Measurements from ENCODE around the gene SSB.

Gene SSB

DNA sequence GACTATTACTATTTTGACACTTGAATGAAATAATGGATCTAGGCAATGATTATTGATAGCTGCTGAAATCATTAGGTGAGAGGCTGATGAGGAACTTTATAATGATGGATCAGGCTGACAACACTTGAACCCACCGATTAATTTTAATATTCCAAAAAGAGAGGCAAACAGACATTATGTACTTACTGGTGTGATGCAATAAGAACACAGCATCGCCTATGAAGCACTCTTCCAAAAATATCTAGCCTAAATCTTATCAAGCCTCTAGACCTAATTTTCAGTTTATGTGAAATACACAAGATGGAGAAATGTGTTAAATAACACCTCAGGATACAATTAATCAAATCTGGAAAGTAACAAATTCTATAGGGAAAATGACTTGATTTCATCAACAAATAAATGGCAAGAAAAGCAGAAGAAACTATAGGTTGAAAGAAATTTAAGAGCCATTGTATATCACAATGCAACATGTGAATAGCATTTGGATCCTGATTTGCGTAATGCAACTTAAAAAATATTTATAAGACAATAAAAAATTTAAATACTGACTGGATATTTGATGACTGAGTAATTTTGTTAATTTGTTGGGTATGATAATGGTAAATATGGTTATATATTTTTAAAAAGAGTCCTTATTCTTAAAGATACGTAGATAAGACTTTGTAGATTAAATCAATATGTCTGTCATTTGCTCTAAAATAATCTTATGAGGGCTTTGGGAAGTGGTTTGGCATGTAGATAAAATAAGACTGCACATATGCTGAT lies 17.2 kb upstream of the SSB start:
- Histone ChIP-seq H4K91ac (ENCODE audit: low read depth, low read length) (no peak overlapping the region), H2BK12ac (ENCODE audit: low read length) (no peak overlapping the region), H2BK5ac (ENCODE audit: low read depth, low read length, poor library complexity) (no peak overlapping the region), H3K18ac (ENCODE audit: low read length) (no peak overlapping the region), H3K4me1 (ENCODE audit: control insufficient read depth in 1 of 2, insufficient read depth in 2 of 2, low read length in 2 of 2) (no peaks in the 10 kb centered on the region), H3K4me2 (ENCODE audit: low read length) (no peak overlapping the region), H3K36me3 (ENCODE audit: control insufficient read depth in 1 of 2, insufficient read depth in 2 of 2, low read length in 2 of 2) (no peaks in the 10 kb centered on the region), H3K79me2 (ENCODE audit: control insufficient read depth, insufficient read depth, low read length, poor library complexity) (no peaks in the 10 kb centered on the region), H2AK5ac (ENCODE audit: low read length) (no peak overlapping the region), H3K9ac (ENCODE audit: low read length) (no peak overlapping the region), H3K14ac (ENCODE audit: low read length) (no peak overlapping the region), H2AFZ (ENCODE audit: insufficient read depth, low read length, poor library complexity) (no peak overlapping the region), H3K4me3 (ENCODE audit: low read depth, low read length) (no peak overlapping the region), H4K12ac (ENCODE audit: low read depth, low read length) (no peak overlapping the region), H3K27me3 (ENCODE audit: insufficient read depth, low read length) (no peaks in the 10 kb centered on the region), H4K8ac (ENCODE audit: low read depth, low read length) (no peak overlapping the region), H3K9me3 (ENCODE audit: insufficient read depth, low read depth, low read length) (no peaks in the 10 kb centered on the region), H3K79me1 (ENCODE audit: low read length) (no peaks in the 10 kb centered on the region), H2BK120ac (ENCODE audit: insufficient read depth, low read length, poor library complexity) (no peak overlapping the region), H3K4ac (ENCODE audit: low read depth, low read length) (no peak overlapping the region), H3K23ac (ENCODE audit: low read length) (no peak overlapping the region), H3K27ac (ENCODE audit: low read depth, low read length) (no peak overlapping the region)
- no peak for DNase-seq
- no CpG with 5 or more reads among the region's 4 CpGs for WGBS (ENCODE audit: extremely low coverage, insufficient coverage, insufficient read length)

DNA sequence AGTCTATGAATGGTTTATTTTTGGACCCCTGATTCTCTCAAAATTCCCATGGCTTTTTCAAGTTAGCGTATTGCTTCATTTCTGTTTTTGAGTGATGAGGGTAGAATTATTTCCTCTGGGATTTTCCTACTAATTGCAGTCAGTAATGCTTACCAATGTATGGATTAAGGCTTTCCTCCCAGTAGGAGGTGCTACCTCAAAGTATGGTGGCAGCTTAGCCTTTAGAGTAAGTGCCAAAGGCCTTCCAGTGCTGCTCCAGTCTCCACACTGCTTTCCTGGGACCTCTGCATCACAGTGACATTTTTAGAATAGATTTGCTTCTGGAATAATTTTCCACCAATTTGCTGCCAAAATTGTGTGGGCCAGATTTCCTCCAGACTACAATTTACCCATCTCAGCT lies 16.2 kb upstream of the SSB start:
- Histone ChIP-seq H4K12ac (ENCODE audit: low read depth, low read length) (no peak overlapping the region), H4K91ac (ENCODE audit: low read depth, low read length) (no peak overlapping the region)

DNA sequence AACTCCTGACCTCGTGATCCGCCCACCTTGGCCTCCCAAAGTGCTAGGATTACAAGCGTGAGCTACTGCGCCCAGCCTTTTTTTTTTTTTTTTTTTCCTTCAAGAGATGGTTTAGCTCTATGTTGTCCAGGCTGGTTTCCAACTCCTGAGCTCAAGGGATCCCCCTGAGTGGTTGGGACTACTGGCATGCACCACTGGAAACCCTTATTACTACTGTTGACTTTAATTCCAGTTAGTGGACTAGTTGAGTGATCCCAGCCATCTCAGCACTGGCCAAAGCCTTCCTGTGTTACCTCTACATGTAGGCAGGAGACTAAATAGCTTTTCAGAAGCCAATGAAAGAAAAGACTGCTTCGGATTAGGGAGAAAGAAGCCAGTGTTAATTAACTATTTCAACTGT lies 8.1 kb upstream of the SSB start:
- Histone ChIP-seq H2BK5ac (ENCODE audit: low read depth, low read length, poor library complexity) (no peak overlapping the region), H3K9me3 (ENCODE audit: insufficient read depth, low read depth, low read length) (no peaks in the 10 kb centered on the region), H3K79me1 (ENCODE audit: low read length) (no peaks in the 10 kb centered on the region), H2BK12ac (ENCODE audit: low read length) (no peak overlapping the region), H2AK5ac (ENCODE audit: low read length) (no peak overlapping the region), H3K9ac (ENCODE audit: low read length) (no peak overlapping the region), H3K4me2 (ENCODE audit: low read length) (no peak overlapping the region), H3K4me1 (ENCODE audit: control insufficient read depth in 1 of 2, insufficient read depth in 2 of 2, low read length in 2 of 2) (no peaks in the 10 kb centered on the region), H3K23ac (ENCODE audit: low read length) (no peak overlapping the region), H2BK120ac (ENCODE audit: insufficient read depth, low read length, poor library complexity) (no peak overlapping the region), H4K12ac (ENCODE audit: low read depth, low read length) (no peak overlapping the region), H3K4me3 (ENCODE audit: low read depth, low read length) (no peak overlapping the region), H2AFZ (ENCODE audit: insufficient read depth, low read length, poor library complexity) (no peak overlapping the region), H3K27me3 (ENCODE audit: insufficient read depth, low read length) (no peaks in the 10 kb centered on the region), H3K27ac (ENCODE audit: low read depth, low read length) (no peak overlapping the region), H3K14ac (ENCODE audit: low read length) (no peak overlapping the region), H3K79me2 (ENCODE audit: control insufficient read depth, insufficient read depth, low read length, poor library complexity) (no peaks in the 10 kb centered on the region), H3K18ac (ENCODE audit: low read length) (no peak overlapping the region), H4K91ac (ENCODE audit: low read depth, low read length) (no peak overlapping the region), H3K36me3 (ENCODE audit: control insufficient read depth in 1 of 2, insufficient read depth in 2 of 2, low read length in 2 of 2) (no peaks in the 10 kb centered on the region), H4K8ac (ENCODE audit: low read depth, low read length) (no peak overlapping the region), H3K4ac (ENCODE audit: low read depth, low read length) (no peak overlapping the region)
- no CpG with 5 or more reads among the region's 5 CpGs for WGBS (ENCODE audit: extremely low coverage, insufficient coverage, insufficient read length)
- DNase-seq, result no peak

More for the DNA sequence above, 16.2 kb upstream of the SSB start:
- Histone ChIP-seq H2AK5ac (ENCODE audit: low read length) (no peak overlapping the region), H3K4me3 (ENCODE audit: low read depth, low read length) (no peak overlapping the region), H3K18ac (ENCODE audit: low read length) (no peak overlapping the region), H2BK12ac (ENCODE audit: low read length) (no peak overlapping the region), H2AFZ (ENCODE audit: insufficient read depth, low read length, poor library complexity) (no peak overlapping the region), H3K9ac (ENCODE audit: low read length) (no peak overlapping the region), H3K23ac (ENCODE audit: low read length) (no peak overlapping the region), H3K27ac (ENCODE audit: low read depth, low read length) (no peak overlapping the region), H2BK5ac (ENCODE audit: low read depth, low read length, poor library complexity) (no peak overlapping the region), H2BK120ac (ENCODE audit: insufficient read depth, low read length, poor library complexity) (no peak overlapping the region), H3K36me3 (ENCODE audit: control insufficient read depth in 1 of 2, insufficient read depth in 2 of 2, low read length in 2 of 2) (no peaks in the 10 kb centered on the region), H4K8ac (ENCODE audit: low read depth, low read length) (no peak overlapping the region), H3K79me1 (ENCODE audit: low read length) (no peaks in the 10 kb centered on the region), H3K4ac (ENCODE audit: low read depth, low read length) (no peak overlapping the region), H3K9me3 (ENCODE audit: insufficient read depth, low read depth, low read length) (no peaks in the 10 kb centered on the region), H3K4me2 (ENCODE audit: low read length) (no peak overlapping the region), H3K79me2 (ENCODE audit: control insufficient read depth, insufficient read depth, low read length, poor library complexity) (no peaks in the 10 kb centered on the region), H3K27me3 (ENCODE audit: insufficient read depth, low read length) (no peaks in the 10 kb centered on the region), H3K14ac (ENCODE audit: low read length) (no peak overlapping the region), H3K4me1 (ENCODE audit: control insufficient read depth in 1 of 2, insufficient read depth in 2 of 2, low read length in 2 of 2) (no peaks in the 10 kb centered on the region)
- no CpG with 5 or more reads among the region's 1 CpG for WGBS (ENCODE audit: extremely low coverage, insufficient coverage, insufficient read length)
- no peak for DNase-seq

DNA sequence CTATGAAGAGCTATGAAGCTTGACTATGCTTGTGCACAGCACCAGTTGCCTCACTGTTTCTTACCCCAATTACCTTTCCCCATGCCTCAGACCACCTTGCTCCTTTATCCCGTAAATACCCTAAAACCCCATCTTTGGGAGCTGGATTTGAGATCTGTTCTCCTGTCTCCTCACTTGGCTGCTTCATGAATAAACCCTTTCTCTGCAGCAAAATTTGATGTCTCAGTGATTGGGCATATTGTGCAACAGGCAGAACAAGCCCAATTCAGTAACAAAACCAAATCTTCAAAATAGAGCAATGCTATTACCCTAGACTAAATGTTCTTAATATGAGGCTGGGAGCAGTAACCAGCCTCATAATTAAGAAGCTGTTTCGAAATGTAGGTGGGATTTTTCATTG lies 3.5 kb upstream of the SSB start:
- no peak overlapping the region for H3K9ac ChIP-seq (ENCODE audit: low read length)
- H3K9me3 ChIP-seq (ENCODE audit: insufficient read depth, low read depth, low read length), result peaks cover 2% of the 10 kb centered on the region
- no peak overlapping the region for H2BK120ac ChIP-seq (ENCODE audit: insufficient read depth, low read length, poor library complexity)
- H3K36me3 ChIP-seq (ENCODE audit: control insufficient read depth in 1 of 2, insufficient read depth in 2 of 2, low read length in 2 of 2), result no peaks in the 10 kb centered on the region
- H3K14ac ChIP-seq (ENCODE audit: low read length), result no peak overlapping the region
- H4K12ac ChIP-seq (ENCODE audit: low read depth, low read length), result no peak overlapping the region
- no peak overlapping the region for H3K23ac ChIP-seq (ENCODE audit: low read length)
- no CpG with 5 or more reads among the region's 2 CpGs for WGBS (ENCODE audit: extremely low coverage, insufficient coverage, insufficient read length)
- H4K8ac ChIP-seq (ENCODE audit: low read depth, low read length), result no peak overlapping the region
- no peak overlapping the region for H3K4me2 ChIP-seq (ENCODE audit: low read length)
- H3K27ac ChIP-seq (ENCODE audit: low read depth, low read length), result no peak overlapping the region
- H2BK5ac ChIP-seq (ENCODE audit: low read depth, low read length, poor library complexity), result no peak overlapping the region
- H3K4me1 ChIP-seq (ENCODE audit: control insufficient read depth in 1 of 2, insufficient read depth in 2 of 2, low read length in 2 of 2), result no peaks in the 10 kb centered on the region
- H3K4me3 ChIP-seq (ENCODE audit: low read depth, low read length), result no peak overlapping the region
- H3K79me1 ChIP-seq (ENCODE audit: low read length), result peaks cover 6% of the 10 kb centered on the region
- no peak overlapping the region for H3K18ac ChIP-seq (ENCODE audit: low read length)
- no peak overlapping the region for H3K4ac ChIP-seq (ENCODE audit: low read depth, low read length)
- H4K91ac ChIP-seq (ENCODE audit: low read depth, low read length), result no peak overlapping the region
- H3K79me2 ChIP-seq (ENCODE audit: control insufficient read depth, insufficient read depth, low read length, poor library complexity), result peaks cover 5% of the 10 kb centered on the region
- DNase-seq, result no peak
- H2AK5ac ChIP-seq (ENCODE audit: low read length), result no peak overlapping the region
- no peak overlapping the region for H2BK12ac ChIP-seq (ENCODE audit: low read length)
- H3K27me3 ChIP-seq (ENCODE audit: insufficient read depth, low read length), result no peaks in the 10 kb centered on the region
- no peak overlapping the region for H2AFZ ChIP-seq (ENCODE audit: insufficient read depth, low read length, poor library complexity)

Data from trophoblast cell (in vitro differentiated cells and primary cell).